ENCODE results near the gene CCDC33.

DNA sequence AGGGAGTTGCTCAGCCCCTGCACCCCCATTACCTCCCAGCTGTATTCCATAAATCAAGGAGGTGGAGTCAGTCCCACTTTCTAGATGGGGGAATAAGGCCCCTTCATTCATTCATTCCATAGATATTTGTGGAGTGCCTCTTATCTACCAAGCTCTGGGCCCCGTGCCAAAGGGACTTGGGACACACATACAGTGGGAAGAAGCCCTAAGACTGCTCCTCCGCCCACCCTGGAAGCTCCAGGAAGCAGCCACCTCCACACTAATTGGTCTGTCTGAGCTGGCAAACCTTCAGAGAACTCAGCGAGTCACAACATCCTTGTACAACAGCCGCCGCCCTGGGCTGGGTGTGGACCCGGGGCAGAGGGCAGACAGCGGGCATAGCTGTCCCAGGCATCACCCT lies 40.0 kb upstream of the CCDC33 start:
- TF ChIP-seq, protein P1, sequence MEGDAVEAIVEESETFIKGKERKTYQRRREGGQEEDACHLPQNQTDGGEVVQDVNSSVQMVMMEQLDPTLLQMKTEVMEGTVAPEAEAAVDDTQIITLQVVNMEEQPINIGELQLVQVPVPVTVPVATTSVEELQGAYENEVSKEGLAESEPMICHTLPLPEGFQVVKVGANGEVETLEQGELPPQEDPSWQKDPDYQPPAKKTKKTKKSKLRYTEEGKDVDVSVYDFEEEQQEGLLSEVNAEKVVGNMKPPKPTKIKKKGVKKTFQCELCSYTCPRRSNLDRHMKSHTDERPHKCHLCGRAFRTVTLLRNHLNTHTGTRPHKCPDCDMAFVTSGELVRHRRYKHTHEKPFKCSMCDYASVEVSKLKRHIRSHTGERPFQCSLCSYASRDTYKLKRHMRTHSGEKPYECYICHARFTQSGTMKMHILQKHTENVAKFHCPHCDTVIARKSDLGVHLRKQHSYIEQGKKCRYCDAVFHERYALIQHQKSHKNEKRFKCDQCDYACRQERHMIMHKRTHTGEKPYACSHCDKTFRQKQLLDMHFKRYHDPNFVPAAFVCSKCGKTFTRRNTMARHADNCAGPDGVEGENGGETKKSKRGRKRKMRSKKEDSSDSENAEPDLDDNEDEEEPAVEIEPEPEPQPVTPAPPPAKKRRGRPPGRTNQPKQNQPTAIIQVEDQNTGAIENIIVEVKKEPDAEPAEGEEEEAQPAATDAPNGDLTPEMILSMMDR (IDR thresholded peaks at IDR 0.05): no peak
- TF ChIP-seq POLR2A (IDR thresholded peaks at IDR 0.05): no peak
